GM18511 (cell line): ENCODE measurements around the gene ARHGAP8.

ENCODE experiments used
- ATAC-seq: cut with Tn5 transposase; IDR thresholded peaks from one replicate; pipeline ENCODE4 v1.9.1; 2021; ENCODE audit warnings: mild to moderate bottlenecking, moderate library complexity; ENCODE audit not compliant: unreplicated experiment

The ARHGAP8 gene

GRCh38 chr22:44764974-44765373, 12.6 kb downstream of the ARHGAP8 start:
- no peak for ATAC-seq

DNA sequence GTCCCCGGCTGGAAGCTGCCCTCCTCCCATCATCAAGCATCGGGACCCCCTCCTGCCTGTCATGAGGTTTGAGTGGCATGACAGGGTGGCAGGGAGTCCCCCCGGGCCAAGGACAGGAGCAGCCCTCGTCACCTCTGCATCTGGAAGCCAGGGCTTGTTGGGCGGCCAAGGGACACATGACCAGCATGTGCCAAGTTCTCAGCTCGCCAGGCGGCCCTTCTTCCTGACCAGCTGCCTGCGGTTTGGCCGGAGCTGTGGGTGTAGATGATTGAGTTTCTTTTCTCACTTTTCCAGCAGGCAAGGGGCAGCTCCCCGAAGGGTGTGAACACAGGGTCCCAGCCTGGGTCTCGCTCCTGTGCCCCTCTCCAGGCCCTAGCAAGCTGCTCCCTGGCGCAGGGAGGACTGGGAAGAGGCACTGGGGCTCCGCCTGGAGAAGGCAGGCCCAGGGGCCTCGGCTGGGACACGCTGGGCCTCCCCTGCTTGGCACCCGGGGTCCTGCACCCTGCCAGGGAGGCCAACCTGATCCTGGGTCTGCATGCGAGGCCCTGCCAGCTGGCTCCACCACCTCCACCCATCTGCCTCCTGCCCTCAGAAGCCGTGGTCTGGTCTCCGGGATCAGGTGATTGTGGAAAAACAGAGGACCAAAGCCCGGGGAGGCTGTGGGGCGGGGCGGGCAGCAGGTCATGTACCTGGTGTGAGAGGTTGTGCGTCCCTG, 13.4 kb downstream of the ARHGAP8 start:
- ATAC-seq: no peak

DNA sequence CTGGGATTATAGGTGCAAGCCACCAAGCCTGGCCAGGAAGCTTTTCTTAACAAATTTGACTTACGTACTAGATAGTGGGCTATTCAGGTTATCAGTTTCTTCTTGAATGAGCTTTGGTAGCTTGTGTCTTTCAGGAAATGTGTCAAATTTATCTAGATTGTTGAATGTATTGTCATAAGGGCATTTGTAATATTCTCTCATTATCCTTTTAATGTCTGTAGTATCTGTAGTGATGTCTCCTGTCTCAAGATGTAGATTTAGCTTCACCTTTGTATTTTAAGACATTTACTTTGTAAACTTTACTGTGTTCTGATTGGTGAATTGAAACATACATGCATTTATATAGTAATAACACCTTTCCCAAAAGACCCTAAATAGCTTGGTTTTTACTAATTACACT, 20.7 kb downstream of the ARHGAP8 start:
- no peak for ATAC-seq

DNA sequence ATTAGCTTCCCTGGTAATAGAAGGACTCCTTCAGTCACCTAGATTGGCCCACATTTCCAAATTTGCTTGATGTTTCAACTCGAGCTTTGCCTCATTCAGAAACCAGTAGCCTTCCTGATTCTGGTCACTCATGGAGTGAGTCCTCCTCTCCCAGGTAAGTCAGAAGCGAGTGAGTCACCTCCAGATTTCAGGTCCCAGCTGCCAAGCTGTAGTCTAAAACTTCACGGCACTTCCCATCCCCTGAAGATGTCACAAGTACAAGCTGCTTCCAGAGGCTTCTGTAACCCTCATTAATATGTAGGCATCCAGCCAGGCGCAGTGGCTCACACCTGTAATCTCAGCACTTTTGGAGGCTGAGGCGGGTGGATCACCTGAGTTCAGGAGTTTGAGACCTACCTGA, 23.5 kb downstream of the ARHGAP8 start:
- ATAC-seq: no peak

DNA sequence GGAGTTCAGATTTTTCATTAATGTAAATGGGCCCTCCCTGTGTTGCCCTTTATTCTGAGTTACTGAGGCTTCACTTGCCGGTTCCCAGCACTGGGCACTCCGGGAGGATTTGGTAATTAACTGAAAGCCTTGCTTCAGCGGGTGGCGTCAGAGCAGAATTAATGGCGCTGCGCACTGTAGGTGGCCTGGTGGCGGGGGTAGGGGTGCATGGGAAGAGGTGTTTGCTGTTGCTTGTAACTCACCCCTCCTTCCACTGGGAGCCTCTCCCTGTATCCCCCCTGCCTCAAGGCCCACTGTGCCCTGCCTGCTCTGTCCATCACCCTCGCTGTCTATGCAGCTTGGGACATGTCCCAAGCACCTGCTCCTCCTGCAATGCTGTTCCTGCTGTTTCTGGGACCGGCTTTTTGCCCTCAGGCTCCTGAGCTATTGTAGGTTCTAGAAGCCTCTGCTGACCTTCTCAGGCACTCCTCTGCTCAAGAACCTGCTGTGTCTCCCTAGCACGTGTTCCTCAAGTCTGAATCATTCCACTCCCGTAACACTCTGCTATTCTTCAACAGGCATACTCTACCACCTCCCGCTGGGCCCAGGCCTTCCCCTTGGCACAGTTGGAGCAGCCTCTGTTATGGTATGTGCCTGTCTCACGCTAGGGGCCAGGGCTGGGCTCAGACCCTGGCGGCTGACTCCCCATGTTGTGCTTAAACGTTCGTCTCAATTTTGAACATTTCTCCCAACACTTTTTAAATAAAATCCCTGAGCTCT, 24.4 kb downstream of the ARHGAP8 start:
- no peak for ATAC-seq

- no peak for ATAC-seq
These were observed 25.0 kb downstream of the ARHGAP8 start for GRCh38 chr22:44777364-44777755.

DNA sequence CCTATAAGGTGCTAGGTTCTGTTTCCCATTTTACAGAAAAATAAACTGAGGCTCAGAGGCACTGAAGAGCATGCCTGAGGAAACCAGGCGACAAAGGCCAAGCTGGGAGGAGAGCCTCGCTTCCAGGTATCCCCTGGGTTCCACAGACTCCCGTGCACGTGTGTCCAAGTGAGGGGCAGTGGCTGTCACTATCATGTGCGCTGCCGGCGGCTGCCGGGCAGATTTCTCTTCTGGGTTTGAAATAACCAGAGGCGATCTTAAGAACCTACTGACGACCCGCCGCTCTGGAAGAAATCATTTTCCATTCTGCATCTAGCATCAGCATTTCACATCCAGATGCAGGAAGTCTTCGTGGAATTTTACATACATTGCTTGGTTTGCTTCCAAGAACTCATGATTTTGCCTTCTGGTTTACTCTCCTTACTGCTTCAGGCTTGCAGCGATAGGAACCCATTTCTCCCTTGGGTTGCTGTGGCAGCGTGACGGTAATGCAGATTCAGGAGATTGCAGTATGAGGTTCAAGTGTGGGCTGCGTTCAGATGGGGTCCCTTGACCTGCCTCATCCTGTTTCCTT, 28.6 kb downstream of the ARHGAP8 start:
- ATAC-seq: no peak

GRCh38 chr22:44782363-44782963, 30.1 kb downstream of the ARHGAP8 start:
- no peak for ATAC-seq

DNA sequence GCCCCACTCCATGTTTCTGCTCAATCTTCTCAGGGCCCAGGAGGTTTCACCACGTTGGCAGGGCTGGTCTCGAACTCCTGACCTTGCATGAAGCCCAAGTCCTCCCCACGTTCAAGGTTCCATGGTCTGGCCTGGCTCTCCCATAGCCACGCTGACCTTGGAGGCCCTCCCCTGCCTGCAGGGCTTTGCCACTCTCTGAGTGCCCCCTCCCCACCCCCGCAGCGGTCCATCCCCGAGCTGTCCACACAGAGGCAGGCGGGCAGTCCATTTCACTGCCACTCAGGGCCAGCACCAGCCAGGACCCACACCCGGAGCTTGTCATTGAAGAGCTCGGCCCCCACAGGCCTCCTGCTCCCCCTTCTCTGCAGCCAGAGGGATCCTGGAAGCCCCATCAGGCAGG, 30.7 kb downstream of the ARHGAP8 start:
- no peak for ATAC-seq

GRCh38 chr22:44783581-44783980, 31.2 kb downstream of the ARHGAP8 start:
- ATAC-seq: no peak

GRCh38 chr22:44786136-44786535, 33.8 kb downstream of the ARHGAP8 start:
- no peak for ATAC-seq

GRCh38 chr22:44786610-44787009, 34.2 kb downstream of the ARHGAP8 start:
- ATAC-seq: no peak

DNA sequence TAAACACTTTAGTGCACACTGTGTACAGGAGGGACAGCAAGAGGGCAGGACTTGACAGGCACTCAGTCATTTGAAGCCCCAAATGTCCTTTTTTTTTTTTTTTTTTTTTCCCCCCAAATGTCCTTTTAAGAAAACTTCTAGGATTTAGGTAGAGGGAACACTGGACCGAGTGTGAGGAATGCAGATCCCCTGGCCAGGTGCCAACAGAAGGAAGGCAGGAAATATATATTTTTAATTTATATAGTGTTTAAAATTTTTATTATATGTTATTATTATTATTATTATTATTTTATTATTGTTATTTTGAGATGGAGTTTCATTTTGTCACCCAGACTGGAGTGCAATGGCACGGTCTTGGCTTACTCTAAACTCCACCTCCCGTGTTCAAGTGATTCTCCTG, 35.5 kb downstream of the ARHGAP8 start:
- ATAC-seq: no peak

DNA sequence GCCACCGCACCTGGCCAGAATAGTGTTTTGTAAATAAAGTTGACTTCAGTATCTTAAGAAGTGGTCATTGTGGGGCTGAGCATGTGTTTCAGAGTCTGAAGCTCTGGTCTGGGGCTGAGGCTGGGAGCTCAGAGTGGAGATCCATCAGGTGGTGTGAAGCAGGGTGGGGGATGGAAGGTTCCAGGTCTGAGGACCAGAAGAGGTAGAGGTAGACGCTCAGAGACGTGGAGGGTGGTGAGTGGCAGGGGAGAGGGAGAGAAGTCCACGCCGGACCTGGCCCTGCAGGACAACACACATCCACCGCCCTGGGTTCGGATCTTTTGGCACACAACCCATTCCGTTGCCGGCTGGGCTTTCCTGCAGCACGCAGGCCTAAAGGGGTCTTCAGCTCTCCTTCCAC, 40.7 kb downstream of the ARHGAP8 start:
- ATAC-seq: no peak

GRCh38 chr22:44793506-44794172, 41.3 kb downstream of the ARHGAP8 start:
- no peak for ATAC-seq

GRCh38 chr22:44795701-44796630, 43.6 kb downstream of the ARHGAP8 start:
- no peak for ATAC-seq

GRCh38 chr22:44797181-44797725, 44.9 kb downstream of the ARHGAP8 start:
- ATAC-seq: no peak

GRCh38 chr22:44799077-44799945, 46.9 kb downstream of the ARHGAP8 start:
- no peak for ATAC-seq
